Activated CD4-positive, alpha-beta T cell treated with anti-CD3 and anti-CD28 coated beads, Interleukin-2, Interleukin-6, amounts not matched to agents 100 ng/mL and 50 ng/mL, durations not matched to agents 16 hours and 8 hours (primary cell): ENCODE data around the gene CASP4.
"Not testable (repeated sequence)": the region's sequence is repeated elsewhere in the genome, so short reads cannot be mapped to it uniquely, and the experiment has no call there.

Source experiments
- DNase-seq: peaks from one replicate; pipeline ENCODE4 v3.0.0-alpha.2; 2020

Gene CASP4

DNA sequence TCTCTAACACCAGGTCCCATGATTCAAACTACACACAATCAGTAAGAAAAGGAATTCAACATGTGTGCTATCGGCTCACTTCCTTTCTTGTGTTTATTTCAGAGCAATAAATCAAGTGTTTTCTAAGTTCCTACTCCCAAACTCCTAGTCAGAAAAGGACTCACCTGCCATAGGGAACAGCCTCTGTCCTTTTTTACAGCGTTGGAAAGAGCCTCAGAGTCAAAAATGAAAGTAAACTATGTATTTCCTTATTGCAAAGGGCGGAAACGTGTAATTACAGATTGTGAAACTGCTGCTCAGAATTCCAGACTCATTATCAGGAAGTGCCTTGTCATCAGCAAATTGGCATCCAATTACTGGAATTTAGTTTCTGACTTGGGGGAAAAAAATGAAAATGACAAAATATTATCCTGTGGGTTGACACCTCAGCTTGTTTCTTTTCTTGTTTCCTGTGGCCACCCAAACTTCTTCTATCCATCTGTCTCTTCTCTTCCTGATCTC lies at the start of gene CASP4:
Gene CASP4 (minus strand): TSS at position 220 of the 501 bp plus-strand sequence. CDS start 49 bp downstream, at position 171.
- peak; percentile 61 for DNase-seq

GRCh38 chr11:105007463-105007862 lies 39.1 kb upstream of the CASP4 start:
- DNase-seq = no peak

GRCh38 chr11:105005451-105005845 lies 37.1 kb upstream of the CASP4 start:
- DNase-seq = no peak

- no peak for DNase-seq
Observed at GRCh38 chr11:105004021-105004420, 35.6 kb upstream of the CASP4 start.

- DNase-seq = no peak
Observed at GRCh38 chr11:105003151-105003550, 34.8 kb upstream of the CASP4 start.

GRCh38 chr11:105000797-105001196 lies 32.4 kb upstream of the CASP4 start:
- peak; percentile 36 for DNase-seq

DNA sequence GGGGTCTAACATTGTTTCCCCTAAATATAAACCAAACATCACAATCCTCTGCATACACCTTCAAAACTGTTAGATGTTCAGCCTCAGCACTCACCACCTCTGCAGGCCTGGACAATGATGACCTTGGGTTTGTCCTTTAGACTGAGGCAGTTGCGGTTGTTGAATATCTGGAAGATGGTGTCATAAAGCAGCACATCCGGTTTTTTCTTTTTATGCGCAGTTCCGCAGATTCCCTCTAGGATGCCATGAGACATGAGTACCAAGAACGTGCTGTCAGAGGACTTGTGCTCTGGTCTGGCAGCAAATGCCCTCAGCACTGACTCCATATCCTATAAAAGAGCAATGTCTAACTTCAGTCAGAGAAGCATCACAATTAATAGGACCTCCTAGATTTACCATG lies 31.8 kb upstream of the CASP4 start:
- no peak for DNase-seq

DNA sequence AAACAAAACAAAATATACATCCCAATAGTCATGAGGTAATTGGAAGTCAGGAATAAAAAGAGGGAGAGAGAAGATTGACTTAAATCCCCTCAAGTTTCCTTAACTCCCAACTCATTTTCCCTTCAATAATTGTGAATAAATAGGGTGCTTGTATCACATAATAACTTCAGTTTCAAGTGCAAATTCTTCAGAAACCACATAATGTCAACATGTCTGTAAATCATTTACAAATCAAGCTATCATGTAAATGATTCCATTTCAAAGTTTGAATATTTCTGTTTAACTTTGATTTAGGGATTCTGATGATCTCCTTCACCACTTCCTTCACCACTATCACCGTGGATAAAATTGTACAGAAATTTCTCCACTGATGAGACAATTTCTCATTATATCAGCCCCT lies 31.3 kb upstream of the CASP4 start:
- DNase-seq = no peak

DNA sequence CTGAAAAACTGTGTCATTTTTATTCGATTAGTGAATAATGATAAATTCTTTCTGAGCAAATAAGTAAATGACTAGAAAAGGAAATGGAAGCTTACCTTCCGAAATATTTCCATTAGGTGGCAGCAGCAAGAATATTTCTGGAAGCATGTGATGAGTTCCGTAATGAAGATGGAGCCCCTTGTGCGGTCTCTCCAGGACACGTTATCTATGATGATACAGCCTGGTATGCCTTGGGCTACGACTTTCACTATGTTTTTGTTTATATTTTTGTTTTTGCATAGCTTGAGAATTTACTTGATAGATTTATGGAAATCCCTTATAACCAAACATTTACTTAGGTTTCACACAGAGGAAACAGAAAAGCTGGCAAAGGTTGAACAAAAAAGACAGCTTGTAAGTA lies 28.9 kb upstream of the CASP4 start:
- no peak for DNase-seq

DNA sequence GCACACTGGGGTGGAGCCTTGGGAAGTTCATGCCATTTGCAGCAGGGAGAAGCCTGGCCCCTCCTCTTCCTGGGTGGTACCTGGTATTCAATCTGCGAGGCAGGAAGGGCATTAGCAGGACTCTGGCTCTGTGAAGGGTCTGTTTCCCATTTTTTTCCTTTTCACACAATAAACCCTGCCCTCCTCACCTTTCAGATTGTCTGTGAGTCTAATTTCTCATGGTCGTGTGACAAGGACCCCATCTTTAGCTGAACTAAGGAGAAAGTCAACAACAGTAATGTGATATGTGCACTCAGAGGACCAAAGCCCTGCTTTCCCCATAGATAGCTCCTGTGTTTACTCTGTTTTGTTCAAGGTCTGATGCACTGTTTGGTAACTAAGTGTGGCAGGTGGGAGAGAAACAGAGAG lies 26.6 kb upstream of the CASP4 start:
- DNase-seq = no peak

DNA sequence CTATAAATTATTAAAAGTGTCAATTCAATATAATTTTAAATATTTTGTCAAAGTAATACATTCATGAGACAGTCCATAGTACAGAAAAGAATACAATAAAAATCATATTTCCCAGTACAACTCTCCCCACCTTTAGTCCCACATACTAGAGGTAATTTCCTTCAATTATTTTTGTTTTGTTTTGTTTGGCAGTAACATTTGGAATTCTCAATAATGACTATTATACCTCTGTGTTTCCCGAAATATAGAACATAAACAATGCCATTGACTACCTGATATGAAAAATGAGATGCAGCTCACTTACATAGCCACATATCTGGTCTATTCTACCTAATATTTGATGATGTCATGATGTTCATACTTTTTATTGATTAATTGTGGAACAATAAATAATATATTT lies 24.4 kb upstream of the CASP4 start:
- DNase-seq = no peak

- no peak for DNase-seq
Observed at GRCh38 chr11:104991994-104992393, 23.6 kb upstream of the CASP4 start.

GRCh38 chr11:104984808-104985207 lies 16.4 kb upstream of the CASP4 start:
- DNase-seq = no peak

DNA sequence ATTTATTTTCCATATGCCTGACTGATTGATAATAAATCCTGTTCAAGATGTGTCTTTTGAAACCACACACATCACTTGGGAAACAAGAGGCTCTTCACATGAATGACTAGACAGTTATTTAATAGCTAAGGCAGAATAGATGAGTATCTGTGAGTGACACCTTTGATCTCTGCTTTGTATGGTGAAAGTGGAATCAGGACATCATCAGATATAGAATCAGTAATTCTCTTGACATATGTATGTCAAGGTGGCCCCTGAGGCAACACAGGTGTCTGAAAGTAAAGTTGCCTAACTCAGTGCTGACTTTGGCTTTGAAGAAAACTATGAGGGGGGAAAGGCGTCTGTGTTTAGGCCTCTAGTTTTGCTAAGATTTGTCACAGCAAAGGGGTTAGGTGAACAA lies 11.5 kb upstream of the CASP4 start:
- DNase-seq = no peak

DNA sequence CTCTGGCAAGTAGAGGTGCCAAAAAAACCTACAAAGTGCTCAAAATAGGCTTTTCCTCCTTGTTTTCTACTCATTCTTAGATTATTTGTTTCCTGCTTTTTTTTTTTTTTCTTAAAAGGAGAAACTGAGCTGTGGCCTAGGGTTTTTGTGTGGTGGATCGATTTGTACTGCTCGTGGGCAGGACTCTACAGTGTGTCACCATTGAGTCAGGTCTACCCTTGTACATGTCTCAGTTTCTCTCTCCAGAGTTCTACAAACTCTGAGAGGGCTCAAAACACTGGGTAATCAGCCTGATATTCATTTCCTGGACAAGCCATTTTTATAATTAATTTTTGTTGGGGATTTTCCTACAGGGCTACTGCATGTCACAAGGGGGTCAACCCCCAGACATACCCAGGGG lies 5.2 kb upstream of the CASP4 start:
- DNase-seq = no peak

GRCh38 chr11:104972924-104973323 lies 4.5 kb upstream of the CASP4 start:
- not testable (repeated sequence) for DNase-seq

DNA sequence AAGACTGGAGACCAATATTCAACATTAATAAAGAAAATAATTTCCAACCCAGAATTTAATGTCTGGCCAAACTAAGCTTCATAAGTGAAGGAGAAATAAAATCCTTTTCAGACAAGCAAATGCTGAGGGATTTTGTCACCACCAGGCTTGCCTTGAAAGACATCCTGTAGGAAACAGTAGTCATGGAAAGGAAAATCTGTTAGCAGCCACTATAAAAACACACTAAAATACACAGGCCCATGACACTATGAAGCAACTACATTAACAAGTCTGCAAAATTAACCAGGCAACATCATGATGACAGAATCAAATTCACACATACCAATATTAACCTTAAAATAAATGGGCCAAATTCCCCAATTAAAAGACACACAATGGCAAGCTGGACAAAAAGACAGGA lies 2.4 kb upstream of the CASP4 start:
- no peak for DNase-seq

DNA sequence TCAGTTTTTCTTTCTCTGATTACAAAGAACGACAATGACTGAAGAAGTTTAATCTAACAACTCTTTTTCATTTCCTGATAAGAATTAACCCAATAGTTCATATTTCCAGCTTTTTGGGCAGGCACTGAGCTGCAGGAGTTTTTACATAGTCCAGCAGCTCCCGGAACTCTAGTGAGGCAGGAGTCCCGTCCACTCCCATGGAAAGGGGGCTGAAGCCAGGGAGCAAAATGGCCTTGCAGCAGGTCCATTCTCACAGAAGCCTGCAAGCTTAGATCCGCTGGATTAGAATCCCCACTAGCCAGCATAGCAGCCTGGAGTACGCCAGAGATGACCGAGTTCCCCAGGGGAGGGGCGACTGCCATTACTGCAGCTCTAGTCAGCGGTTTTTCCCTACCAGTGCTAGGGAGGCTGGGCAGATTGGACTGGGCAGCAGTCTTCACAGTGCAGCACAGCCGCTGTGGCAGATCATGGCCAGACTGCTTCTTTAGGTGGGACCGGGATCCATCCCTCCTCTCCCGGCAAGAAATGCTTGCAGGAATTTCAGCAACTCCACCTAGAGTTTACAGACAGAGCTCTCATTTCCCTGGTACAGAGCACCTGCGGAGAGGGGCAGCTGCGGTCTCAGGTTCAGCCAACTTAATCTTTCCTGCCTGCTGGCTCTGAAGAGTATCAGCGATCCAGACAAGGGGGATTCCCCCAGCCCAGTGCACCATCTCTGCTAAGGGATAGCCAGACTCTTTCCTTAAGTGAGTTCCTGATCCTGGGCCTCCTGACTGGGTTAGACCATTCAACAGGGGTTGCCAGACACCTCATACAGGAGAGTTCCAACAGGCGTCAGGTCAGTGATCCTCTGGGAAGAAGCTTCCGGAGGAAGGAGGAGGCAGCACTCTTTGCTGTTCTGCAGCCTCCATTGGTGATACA lies 742 bp upstream of the CASP4 start:
- DNase-seq = no peak

GRCh38 chr11:104967534-104968354 lies 630 bp downstream of the CASP4 start:
- peak; percentile 21 for DNase-seq

DNA sequence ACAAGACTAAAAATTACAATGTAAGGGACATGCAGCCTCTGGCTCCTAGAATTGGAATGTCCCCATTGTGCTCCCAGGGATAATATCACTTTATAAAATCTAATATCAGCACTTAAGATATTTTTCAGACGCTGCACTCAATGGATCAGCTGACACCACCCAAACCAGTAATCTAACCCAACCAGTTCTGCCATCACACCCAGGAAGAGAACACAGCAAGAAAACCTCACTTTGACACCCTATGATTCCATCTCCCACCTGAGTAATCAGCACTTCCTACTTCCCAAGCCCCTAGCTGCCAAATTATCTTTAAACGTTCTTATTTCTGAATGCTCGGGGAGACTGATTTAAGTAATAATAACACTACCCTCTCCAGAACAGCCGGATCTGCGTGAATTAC lies 2.6 kb downstream of the CASP4 start:
- DNase-seq = no peak

- no peak for DNase-seq
Observed at GRCh38 chr11:104964247-104964646, 4.1 kb downstream of the CASP4 start.

- DNase-seq = no peak
Observed at GRCh38 chr11:104962852-104963251, 5.5 kb downstream of the CASP4 start.

DNA sequence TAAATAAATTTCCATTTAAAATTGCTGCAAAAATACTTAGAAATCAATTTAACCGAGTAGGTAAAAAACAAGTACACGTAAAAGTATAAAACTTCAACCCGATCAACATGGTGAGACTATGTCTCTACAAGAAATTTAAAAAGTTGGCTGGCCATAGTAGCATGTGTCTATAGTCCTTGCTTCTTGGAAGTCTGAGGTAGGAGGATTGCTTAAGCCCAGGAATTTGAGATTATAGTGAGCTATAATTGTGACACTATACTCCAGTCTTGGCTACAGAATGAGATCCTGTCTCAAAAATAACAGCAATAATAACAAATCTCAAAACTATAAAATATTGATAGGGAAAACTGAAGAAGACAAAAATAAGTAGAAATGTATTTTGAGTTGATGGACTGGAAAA lies 11.1 kb downstream of the CASP4 start:
- DNase-seq = no peak

DNA sequence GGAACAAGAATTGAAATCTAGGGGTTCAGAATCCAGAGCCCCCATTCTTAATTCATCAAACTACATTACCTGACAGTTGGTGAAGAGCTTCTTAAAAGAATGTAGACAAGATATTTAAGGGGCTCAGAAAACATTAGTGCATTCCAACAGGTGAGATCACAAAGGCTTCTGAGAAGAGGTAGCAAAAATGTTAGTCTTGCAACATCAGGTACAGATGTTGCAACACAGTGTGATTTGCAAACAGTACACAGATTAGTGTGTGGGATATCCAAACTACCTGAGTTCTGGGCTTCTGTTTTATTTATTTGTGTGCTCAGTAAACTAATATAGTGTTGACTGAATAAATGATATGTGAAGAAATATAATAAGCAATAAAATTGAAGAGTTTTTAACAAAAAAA lies 11.8 kb downstream of the CASP4 start:
- DNase-seq = no peak
